Trophoblast cell (in vitro differentiated cells and primary cell): ENCODE results near the gene RFX2.
A peak's percentile ranks its signal among the peaks of the same experiment; 100 is the strongest.

Source experiments
- DNase-seq, 2 donors: peaks; one replicate each; pipeline ENCODE4 v3.0.0-alpha.2; 2016
- H2AFZ ChIP-seq: 2 replicates; pipeline ENCODE4 v1.6.1; 2013; ENCODE audit warnings: low read length, moderate library complexity, mild to moderate bottlenecking; ENCODE audit not compliant: insufficient read depth, poor library complexity
- H2AK5ac ChIP-seq: 2 replicates; pipeline ENCODE4 v1.6.1; 2013; ENCODE audit warnings: mild to moderate bottlenecking, low read length
- H2BK120ac ChIP-seq: 2 replicates; pipeline ENCODE4 v1.6.1; 2013; ENCODE audit warnings: low read length, mild to moderate bottlenecking, moderate library complexity; ENCODE audit not compliant: insufficient read depth, poor library complexity
- H2BK12ac ChIP-seq: 2 replicates; pipeline ENCODE4 v1.6.1; 2013; ENCODE audit warnings: mild to moderate bottlenecking, low read length, moderate library complexity
- H2BK5ac ChIP-seq: 2 replicates; pipeline ENCODE4 v1.6.1; 2013; ENCODE audit warnings: low read length, low read depth, moderate library complexity, mild to moderate bottlenecking; ENCODE audit not compliant: poor library complexity
- H3K14ac ChIP-seq: 2 replicates; pipeline ENCODE4 v1.6.1; 2013; ENCODE audit warnings: mild to moderate bottlenecking, low read length
- H3K18ac ChIP-seq: 2 replicates; pipeline ENCODE4 v1.6.1; 2013; ENCODE audit warnings: mild to moderate bottlenecking, low read length
- H3K23ac ChIP-seq: 2 replicates; pipeline ENCODE4 v1.6.1; 2013; ENCODE audit warnings: low read length
- H3K27ac ChIP-seq: 2 replicates; pipeline ENCODE4 v1.5.1; 2013; ENCODE audit warnings: low read depth, mild to moderate bottlenecking, inconsistent platforms, low read length, moderate library complexity
- H3K27me3 ChIP-seq: 2 replicates; pipeline ENCODE4 v1.6.1; 2013; ENCODE audit warnings: inconsistent platforms, mild to moderate bottlenecking, low read length, moderate library complexity; ENCODE audit not compliant: insufficient read depth
- H3K36me3 ChIP-seq, 2 experiments: 1 replicate in 1 of 2; 2 replicates in 1 of 2; pipeline ENCODE4 v1.6.1; 2013; ENCODE audit warnings: low read length in 2 of 2, mild to moderate bottlenecking in 2 of 2, moderate library complexity in 1 of 2; ENCODE audit not compliant: insufficient read depth in 2 of 2, control insufficient read depth in 1 of 2
- H3K4ac ChIP-seq: 2 replicates; pipeline ENCODE4 v1.6.1; 2013; ENCODE audit warnings: low read depth, mild to moderate bottlenecking, low read length, moderate library complexity
- H3K4me1 ChIP-seq, 2 experiments: 1 replicate in 1 of 2; 2 replicates in 1 of 2; pipeline ENCODE4 v1.6.1; 2013; ENCODE audit warnings: low read length in 2 of 2, mild to moderate bottlenecking in 2 of 2, moderate library complexity in 1 of 2; ENCODE audit not compliant: insufficient read depth in 2 of 2, control insufficient read depth in 1 of 2
- H3K4me2 ChIP-seq: 2 replicates; pipeline ENCODE4 v1.6.1; 2013; ENCODE audit warnings: inconsistent platforms, mild to moderate bottlenecking, low read length, moderate library complexity
- H3K4me3 ChIP-seq: 2 replicates; pipeline ENCODE4 v1.5.1; 2013; ENCODE audit warnings: mild to moderate bottlenecking, low read depth, low read length, inconsistent platforms
- H3K79me1 ChIP-seq: one replicate; pipeline ENCODE4 v1.6.1; 2013; ENCODE audit warnings: low read length
- H3K79me2 ChIP-seq: 2 replicates; pipeline ENCODE4 v1.6.1; 2013; ENCODE audit warnings: low read length, mild to moderate bottlenecking; ENCODE audit not compliant: control insufficient read depth, insufficient read depth, poor library complexity
- H3K9ac ChIP-seq: 2 replicates; pipeline ENCODE4 v1.6.1; 2013; ENCODE audit warnings: mild to moderate bottlenecking, low read length
- H3K9me3 ChIP-seq: 2 replicates; pipeline ENCODE4 v1.6.1; 2013; ENCODE audit warnings: low read depth, mild to moderate bottlenecking, control low read depth, inconsistent platforms, low read length; ENCODE audit not compliant: insufficient read depth
- H4K12ac ChIP-seq: 2 replicates; pipeline ENCODE4 v1.6.1; 2013; ENCODE audit warnings: low read depth, mild to moderate bottlenecking, low read length, moderate library complexity
- H4K8ac ChIP-seq: 2 replicates; pipeline ENCODE4 v1.6.1; 2013; ENCODE audit warnings: low read depth, mild to moderate bottlenecking, low read length, moderate library complexity
- H4K91ac ChIP-seq: one replicate; pipeline ENCODE4 v1.6.1; 2013; ENCODE audit warnings: low read depth, mild to moderate bottlenecking, low read length, moderate library complexity
- WGBS: extraction: QIAGEN DNeasy Blood & Tissue Kit; methylation state at CpG from one replicate; pipeline ENCODE4 v1.1.7; 2013; ENCODE audit warnings: missing lambda C conversion rate; ENCODE audit not compliant: insufficient read length, insufficient coverage; ENCODE audit errors: extremely low coverage; 5-methylcytosine and 5-hydroxymethylcytosine counted together

RFX2 gene

DNA sequence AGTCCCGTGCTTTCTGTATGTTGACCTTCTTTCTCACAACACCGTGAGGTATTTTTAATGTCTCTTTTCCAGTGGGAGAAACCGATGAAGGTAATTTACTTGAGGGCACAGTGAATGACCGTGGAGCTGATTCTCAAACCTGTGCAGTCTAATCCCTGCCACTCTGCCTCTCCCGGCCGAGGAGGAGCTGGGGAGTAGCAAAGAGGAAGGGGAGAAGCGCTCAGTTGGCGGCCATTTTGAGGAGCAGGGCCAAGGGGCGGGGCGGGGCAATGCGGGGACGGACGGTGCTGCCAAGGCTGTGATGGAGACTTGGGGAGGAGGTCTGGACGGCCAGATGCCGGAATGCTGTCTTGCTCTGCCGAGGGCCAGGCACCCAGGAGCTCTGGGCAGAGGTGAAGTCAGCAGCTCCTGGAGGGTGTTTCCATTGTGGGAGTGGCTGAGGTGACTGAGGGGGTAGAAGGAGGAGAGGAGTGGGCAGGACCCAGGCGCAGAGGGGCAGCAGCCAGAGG lies 120.0 kb downstream of the RFX2 start:
- Histone ChIP-seq H4K8ac (no peak overlapping the region), H4K12ac (no peak overlapping the region), H3K23ac (no peak overlapping the region), H2BK120ac (no peak overlapping the region), H2AK5ac (no peak overlapping the region), H3K27ac (no peak overlapping the region), H3K36me3 (no peaks in the 10 kb centered on the region), H3K4me3 (no peak overlapping the region), H3K9me3 (no peaks in the 10 kb centered on the region), H2BK12ac (no peak overlapping the region), H3K4ac (no peak overlapping the region), H3K79me2 (no peaks in the 10 kb centered on the region), H3K9ac (no peak overlapping the region), H3K4me1 (peaks cover 3 to 4% of the 10 kb centered on the region in 2 experiments), H3K79me1 (no peaks in the 10 kb centered on the region), H3K18ac (no peak overlapping the region), H4K91ac (no peak overlapping the region), H2AFZ (no peak overlapping the region), H3K27me3 (no peaks in the 10 kb centered on the region), H3K14ac (no peak overlapping the region), H3K4me2 (no peak overlapping the region), H2BK5ac (no peak overlapping the region)
- DNase-seq: peak; percentile 26 to 53
- no CpG with 5 or more reads among the region's 17 CpGs for WGBS

DNA sequence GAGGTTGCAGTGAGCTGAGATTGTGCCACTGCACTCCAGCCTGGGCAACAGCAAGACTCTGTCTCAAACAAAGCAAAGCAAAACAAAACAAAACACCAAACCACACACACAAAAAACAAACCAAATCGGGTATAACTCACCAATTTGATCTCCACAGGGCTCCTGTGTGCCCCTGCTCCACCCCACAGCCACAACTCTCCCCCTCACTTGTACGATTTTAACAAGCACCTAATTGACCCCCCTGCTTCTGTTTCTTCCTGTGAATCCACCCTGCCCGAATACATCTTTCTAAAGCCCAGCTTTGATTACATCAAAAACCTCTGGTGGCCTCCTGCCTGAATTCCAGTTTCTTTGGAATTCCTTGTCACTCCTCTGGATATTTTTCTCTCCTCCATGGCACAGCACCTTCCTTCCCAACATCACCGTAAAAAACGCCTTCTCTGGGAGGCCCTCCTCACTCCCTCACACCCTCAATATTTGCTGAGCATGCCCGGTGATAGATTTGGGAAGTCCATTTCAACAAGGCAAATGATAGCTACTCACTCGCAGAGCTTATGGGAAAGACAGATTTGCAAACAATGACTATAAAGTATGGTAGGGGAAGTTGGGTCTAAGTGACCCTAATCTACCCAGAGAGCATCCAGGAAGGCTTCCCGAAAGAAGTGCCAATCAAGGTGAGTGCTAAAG lies 120.8 kb downstream of the RFX2 start:
- Histone ChIP-seq H2BK5ac (no peak overlapping the region), H3K9me3 (no peaks in the 10 kb centered on the region), H3K4me2 (no peak overlapping the region), H3K27ac (no peak overlapping the region), H3K27me3 (no peaks in the 10 kb centered on the region), H3K18ac (no peak overlapping the region), H2BK12ac (no peak overlapping the region), H4K8ac (no peak overlapping the region), H3K36me3 (no peaks in the 10 kb centered on the region), H3K14ac (no peak overlapping the region), H3K23ac (no peak overlapping the region), H2AFZ (no peak overlapping the region), H3K79me2 (no peaks in the 10 kb centered on the region), H3K4me1 (peaks cover 7% of the 10 kb centered on the region in 2 experiments), H2AK5ac (no peak overlapping the region), H3K4ac (no peak overlapping the region), H3K79me1 (no peaks in the 10 kb centered on the region), H2BK120ac (no peak overlapping the region), H4K91ac (no peak overlapping the region), H4K12ac (no peak overlapping the region), H3K9ac (no peak overlapping the region), H3K4me3 (no peak overlapping the region)
- no peak for DNase-seq
- no CpG with 5 or more reads among the region's 8 CpGs for WGBS

DNA sequence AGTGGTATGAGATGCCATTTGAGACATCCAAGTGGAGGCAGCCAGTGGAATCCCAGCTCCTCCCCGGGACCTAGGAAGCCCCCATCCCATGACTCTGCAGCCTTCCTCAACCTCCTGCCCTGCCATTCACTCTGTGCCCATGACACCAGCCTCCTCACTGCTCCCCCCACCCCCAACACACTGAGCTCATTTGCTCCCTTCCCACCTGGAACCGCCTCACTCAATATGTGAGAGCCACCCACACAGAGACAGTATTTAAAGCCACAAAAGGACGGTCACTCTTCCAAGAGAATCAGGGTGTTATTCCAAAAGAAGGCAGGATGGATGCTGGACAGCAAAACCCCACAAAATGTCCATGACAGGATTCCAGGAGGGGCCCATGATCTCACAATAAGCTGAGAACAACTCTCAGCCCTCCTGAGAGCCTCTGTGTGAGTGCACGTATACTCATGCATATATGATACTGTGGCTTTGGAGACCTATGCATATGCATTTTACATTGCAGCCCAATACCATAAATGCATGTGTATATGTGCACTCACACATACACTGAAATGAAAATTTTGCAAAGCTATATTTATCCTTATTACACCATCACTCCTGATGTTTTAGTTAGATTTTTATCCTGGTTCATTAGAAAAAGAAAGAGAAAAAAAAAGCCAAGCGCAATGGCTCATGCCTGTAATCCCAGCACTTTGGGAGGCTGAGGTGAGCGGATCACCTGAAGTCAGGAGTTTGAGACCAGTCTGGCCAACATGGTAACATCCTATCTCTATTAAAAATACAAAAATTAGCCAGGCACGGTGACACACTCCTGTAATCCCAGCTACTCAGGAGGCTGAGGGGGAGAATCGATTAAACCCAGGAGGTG lies 121.5 kb downstream of the RFX2 start:
- Histone ChIP-seq H2BK12ac (no peak overlapping the region), H2BK5ac (no peak overlapping the region), H2BK120ac (no peak overlapping the region), H3K4ac (no peak overlapping the region), H2AK5ac (no peak overlapping the region), H3K14ac (no peak overlapping the region), H3K27me3 (no peaks in the 10 kb centered on the region), H3K23ac (no peak overlapping the region), H3K36me3 (no peaks in the 10 kb centered on the region), H4K91ac (no peak overlapping the region), H3K4me2 (no peak overlapping the region), H4K8ac (no peak overlapping the region), H2AFZ (no peak overlapping the region), H3K79me2 (no peaks in the 10 kb centered on the region), H4K12ac (no peak overlapping the region), H3K9me3 (no peaks in the 10 kb centered on the region), H3K4me3 (no peak overlapping the region), H3K27ac (no peak overlapping the region), H3K4me1 (peaks cover 4 to 7% of the 10 kb centered on the region in 2 experiments), H3K79me1 (no peaks in the 10 kb centered on the region), H3K18ac (no peak overlapping the region), H3K9ac (no peak overlapping the region)
- DNase-seq: no peak
- no CpG with 5 or more reads among the region's 8 CpGs for WGBS

DNA sequence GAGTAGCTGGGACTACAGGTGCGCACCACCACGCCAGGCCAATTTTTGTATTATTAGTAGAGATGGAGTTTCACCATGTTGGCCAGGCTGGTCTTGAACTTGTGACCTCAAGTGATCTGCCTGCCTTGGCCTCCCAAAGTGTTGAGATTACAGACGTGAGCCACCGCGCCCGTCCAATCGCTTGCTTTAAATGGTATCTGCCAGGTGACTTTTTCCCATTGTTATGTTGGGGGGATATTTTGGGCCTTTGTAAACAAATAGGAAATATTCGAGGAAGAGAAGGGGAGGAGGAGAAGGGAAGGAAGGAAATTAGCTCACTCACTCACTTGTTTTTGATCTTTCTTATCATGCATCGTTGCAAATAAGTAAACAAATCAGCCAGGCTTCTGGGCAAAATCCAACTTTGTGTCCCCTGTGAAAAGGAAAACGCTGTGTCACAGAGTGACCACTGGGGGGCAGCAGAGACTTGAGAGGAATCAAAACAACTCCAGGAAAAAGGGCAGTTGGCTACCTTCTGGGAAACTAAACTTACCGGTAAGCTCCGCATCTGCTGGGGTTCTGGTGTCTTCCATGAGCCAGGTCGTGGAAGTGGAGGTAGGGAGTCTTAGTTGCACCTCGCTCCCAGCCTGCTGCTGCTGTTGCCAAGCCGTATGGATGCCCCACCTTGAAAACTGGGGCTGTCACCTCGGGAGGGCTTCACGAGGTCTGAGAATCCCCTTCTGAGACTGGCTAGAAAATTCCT lies 123.1 kb downstream of the RFX2 start:
- Histone ChIP-seq H3K4ac (no peak overlapping the region), H3K79me2 (no peaks in the 10 kb centered on the region), H4K91ac (no peak overlapping the region), H3K79me1 (no peaks in the 10 kb centered on the region), H3K23ac (no peak overlapping the region), H2BK5ac (no peak overlapping the region), H2BK120ac (no peak overlapping the region), H3K27ac (no peak overlapping the region), H2AFZ (no peak overlapping the region), H3K14ac (no peak overlapping the region), H3K4me3 (no peak overlapping the region), H3K4me1 (peaks cover 4 to 7% of the 10 kb centered on the region in 2 experiments), H4K12ac (no peak overlapping the region), H3K9ac (no peak overlapping the region), H3K36me3 (no peaks in the 10 kb centered on the region), H3K18ac (no peak overlapping the region), H4K8ac (no peak overlapping the region), H2AK5ac (no peak overlapping the region), H3K9me3 (no peaks in the 10 kb centered on the region), H3K27me3 (no peaks in the 10 kb centered on the region), H3K4me2 (peak overlapping the region; percentile 5), H2BK12ac (no peak overlapping the region)
- WGBS: no CpG with 5 or more reads among the region's 17 CpGs
- peak; percentile 67 to 92 for DNase-seq
